RCC 7860 (cell line): ENCODE data around the gene CAND2.
"Not testable (repeated sequence)": the region's sequence is repeated elsewhere in the genome, so short reads cannot be mapped to it uniquely, and the experiment has no call there.

Experiments used
- DNase-seq: peaks from one replicate; pipeline ENCODE4 v3.0.0-alpha.2; 2015; ENCODE audit warnings: low spot score
- FAIRE-seq: peaks from 2 replicates; lab custom pipeline; 2012; peaks lifted over from hg19 to GRCh38; lab: Jason Lieb, UNC

CAND2 gene

DNA sequence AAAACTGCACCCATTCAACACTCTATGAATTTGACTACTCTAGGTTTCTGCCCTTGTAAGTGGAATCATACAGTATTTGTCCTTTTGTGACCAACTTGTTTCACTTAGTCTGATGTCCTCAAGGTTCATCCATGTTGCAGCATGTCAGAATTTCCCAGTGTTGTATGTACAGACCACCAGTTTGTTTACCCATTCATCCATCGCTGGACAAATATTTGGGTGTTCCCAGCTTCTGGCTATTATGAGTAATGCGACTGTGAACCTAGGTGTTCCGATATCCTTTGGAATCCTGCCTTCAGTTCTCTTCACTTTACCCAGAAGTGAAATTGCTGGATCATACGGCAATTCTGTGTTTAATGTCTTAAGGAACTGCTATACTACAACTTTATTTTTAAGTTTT is 32.3 kb downstream of the CAND2 start:
- no peak for FAIRE-seq
- no peak for DNase-seq

GRCh38 chr3:12829404-12829803 is 32.9 kb downstream of the CAND2 start:
- DNase-seq (no peak), FAIRE-seq (no peak)

- FAIRE-seq, result no peak
- no peak for DNase-seq
These were observed 33.7 kb downstream of the CAND2 start for GRCh38 chr3:12829886-12830784.

DNA sequence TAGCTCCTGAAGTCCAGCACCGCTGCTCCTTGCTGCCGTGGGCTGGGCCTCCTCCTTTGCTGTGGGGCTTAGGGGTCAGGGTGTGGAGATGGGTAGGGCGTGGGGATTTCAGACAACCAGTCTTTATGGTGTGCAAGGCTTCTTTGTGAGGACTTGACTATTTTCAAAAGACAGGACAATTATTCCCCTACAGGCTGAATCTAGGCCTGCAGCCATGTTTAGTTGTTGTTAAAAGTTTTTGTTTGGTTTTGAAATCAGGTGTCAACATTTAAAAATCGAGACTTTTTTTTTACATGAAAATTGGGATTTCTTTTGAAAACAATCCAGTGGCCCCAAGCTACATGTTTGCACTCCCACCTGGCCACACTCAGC is 34.3 kb downstream of the CAND2 start:
- FAIRE-seq (no peak), DNase-seq (no peak)

DNA sequence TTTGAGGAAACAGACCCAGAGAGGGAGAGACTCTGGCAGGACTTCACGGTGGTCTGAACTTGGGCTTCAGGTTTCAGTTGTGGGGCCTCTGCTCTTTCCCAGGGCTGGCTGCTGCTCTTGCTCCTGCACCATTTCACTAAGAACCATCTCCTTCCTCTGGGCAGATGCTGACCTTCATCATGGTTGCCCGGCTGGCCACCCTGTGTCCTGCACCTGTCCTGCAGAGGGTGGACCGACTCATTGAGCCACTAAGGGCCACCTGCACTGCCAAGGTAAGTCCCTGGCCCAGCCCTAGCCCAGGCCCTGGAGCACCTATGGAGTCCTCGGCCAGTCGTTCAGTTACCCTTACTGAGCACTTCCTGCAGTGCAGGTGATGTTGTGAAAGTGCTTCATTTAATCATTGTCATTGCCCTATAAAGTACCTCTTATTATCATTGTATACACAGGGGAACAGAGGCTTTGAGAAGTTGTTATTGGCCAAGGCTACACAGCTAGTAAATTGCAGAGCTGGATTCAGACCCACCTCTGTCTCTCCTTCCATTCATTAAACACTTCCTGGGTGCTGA is 34.9 kb downstream of the CAND2 start:
- no peak for FAIRE-seq
- DNase-seq, result no peak

DNA sequence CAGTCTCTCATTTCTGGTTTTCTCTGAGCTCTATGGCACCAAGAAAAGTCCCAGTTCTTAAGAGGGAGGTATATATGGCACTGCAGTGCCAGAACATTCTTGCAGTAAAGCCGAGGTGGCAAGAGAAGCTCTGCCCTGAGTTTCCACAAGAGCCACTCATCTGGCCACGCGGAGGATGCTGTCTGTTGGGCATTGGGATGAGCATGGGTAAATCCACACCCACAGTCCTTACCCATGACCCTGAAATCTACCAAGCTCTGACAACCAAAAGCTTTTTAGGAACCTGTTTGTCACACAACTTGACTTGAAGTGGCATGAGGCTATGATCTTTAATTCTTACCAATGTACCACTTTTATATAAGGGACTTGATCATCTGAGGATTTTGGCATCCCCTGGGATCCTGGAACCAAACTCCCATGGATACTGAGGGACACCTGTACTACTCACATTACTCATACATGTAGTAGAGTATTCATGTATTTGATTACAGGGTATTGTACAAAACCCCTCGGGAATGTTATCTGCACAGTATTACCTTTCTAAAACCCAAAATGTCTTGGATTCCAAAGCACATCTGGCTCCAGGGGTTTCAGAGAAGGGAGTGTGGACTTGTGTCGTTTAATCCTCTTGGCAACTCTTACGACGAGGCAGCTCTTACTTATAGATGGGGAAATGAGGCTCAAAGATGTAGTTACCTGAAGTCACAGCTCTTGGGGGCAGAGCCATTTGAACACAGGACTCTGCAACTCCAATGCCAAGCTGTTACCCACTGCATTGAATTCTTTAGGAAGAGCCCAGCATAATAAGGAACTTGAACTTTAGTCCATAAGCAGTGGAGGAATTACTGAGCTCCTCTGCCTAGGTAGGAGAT is 36.1 kb downstream of the CAND2 start:
- DNase-seq (no peak), FAIRE-seq (no peak)

- DNase-seq, result no peak
- FAIRE-seq, result no peak
These were observed 37.0 kb downstream of the CAND2 start for GRCh38 chr3:12833222-12834161.

GRCh38 chr3:12835052-12835665 is 38.7 kb downstream of the CAND2 start:
- DNase-seq (no peak), FAIRE-seq (no peak)

DNA sequence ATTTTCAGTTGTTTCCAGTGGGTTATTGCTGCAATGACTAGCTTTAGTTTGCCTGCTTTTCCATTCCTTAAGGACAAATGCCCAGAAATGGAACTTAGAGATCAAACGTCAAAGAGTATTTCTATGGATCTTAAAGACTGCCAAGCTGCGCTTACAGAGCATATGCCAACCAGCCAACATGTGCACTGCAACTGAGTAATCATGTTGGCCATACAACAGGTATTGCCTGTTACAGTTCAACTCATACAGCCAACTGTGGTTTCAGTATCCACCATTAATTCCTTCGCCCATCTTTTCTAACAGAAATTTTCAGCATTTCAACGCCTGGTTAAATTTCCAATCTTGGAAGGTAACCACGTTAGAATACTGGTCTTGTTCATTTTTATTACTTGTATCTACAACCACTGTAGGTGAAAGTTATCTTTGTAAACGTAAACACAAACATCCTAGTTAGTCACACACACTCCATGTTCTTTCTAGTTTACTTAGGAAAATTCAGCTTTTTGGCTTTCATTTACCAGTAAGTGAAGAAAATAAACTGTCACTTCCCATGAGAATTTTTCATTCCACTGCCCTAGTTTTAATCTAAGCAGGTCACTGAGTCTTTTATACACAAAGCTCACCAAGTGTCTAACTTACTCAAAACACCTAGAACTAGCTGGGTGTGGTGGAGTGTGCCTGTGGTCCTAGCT is 41.0 kb downstream of the CAND2 start:
- no peak for DNase-seq

DNA sequence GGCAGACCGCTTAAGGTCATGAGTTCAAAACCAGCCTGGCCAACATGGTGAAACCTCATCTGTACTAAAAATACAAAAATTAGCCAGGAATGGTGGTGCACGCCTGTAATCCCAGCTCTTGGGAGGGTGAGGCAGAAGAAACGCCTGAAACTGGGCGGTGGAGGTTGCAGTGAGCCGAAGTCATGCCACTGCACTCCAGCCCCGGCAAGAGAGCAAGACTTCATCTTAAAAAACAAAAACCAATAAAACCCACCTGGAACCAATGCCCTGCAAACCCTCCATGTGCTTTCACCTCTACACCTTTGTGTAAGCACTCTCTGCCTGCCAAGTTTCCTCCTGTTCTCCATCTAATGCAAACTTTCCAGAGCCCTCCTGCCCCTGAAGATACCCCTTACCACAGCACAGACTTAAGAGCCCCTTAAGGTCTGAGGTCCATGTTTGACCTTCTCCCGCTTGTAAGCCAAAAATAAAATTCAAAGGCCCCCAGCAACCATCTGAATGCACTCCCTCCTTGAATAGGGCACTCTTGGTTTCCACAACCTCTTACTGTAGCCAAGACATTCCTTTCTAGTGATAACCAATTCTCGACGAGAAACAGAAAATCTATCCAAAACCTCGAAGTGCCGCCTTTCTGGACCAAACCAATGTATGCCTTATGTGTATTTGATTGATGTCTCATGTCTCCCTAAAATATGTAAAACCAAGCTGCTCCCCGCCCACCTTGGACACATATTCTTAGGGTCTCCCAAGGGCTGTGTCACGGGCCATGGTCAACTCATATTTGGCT is 41.9 kb downstream of the CAND2 start:
- FAIRE-seq, result no peak

More for the DNA sequence above, 41.0 kb downstream of the CAND2 start:
- no peak for FAIRE-seq

GRCh38 chr3:12839156-12839946 is 42.9 kb downstream of the CAND2 start:
- DNase-seq (no peak), FAIRE-seq (no peak)

More for the DNA sequence above, 41.9 kb downstream of the CAND2 start:
- DNase-seq, result no peak

DNA sequence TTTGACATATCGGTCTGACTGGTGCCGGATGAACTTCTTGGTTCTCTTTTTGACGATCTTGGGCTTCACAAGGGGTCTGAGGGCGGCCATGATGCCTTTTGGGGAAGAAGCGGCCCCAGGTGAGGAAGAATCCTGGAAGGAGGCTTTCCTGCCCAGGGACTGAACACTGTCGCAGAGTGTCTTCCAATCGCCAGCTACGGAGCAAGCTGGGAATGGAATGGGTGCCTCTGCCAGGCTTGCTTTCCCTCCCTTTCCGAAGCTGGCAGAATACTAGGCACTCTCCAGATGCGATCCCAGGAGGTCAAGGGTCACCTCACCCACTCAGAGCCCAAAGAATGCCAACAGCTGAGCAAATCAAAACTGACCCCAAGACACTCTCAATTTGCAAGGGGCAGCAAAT is 43.7 kb downstream of the CAND2 start:
- FAIRE-seq, DNase-seq: not testable (repeated sequence)

- no peak for DNase-seq
- FAIRE-seq, result no peak
These were observed 44.2 kb downstream of the CAND2 start for GRCh38 chr3:12840591-12841148.

- FAIRE-seq (peak; percentile 66), DNase-seq (peak; percentile 81)
These were observed 44.9 kb downstream of the CAND2 start, which contains the start of gene RPL32 for GRCh38 chr3:12841149-12841969. Gene RPL32, minus strand, starts transcription at chr3:12841565. Its CDS starts 1,328 bp downstream, at chr3:12840237.

- no peak for FAIRE-seq
- no peak for DNase-seq
These were observed 45.5 kb downstream of the CAND2 start for GRCh38 chr3:12841970-12842328.

DNA sequence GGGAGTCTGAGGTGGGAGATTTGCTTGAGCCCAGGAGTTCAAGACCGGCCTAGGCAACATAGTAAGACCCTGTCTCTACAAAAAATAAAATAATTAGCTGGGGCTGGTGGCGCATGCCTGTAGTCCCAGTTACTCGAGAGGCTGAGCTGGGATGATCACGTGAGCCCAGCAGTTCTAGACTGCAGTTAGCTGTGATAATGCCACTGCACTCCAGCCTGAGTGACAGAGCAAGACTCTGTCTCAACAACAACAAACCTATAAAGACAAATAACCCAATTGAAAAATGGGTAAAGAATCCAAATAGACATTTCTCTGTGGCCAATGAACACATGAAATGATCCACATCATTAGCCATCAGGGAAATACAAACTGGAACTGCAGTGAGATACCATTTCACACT is 46.0 kb downstream of the CAND2 start:
- DNase-seq (no peak), FAIRE-seq (no peak)

DNA sequence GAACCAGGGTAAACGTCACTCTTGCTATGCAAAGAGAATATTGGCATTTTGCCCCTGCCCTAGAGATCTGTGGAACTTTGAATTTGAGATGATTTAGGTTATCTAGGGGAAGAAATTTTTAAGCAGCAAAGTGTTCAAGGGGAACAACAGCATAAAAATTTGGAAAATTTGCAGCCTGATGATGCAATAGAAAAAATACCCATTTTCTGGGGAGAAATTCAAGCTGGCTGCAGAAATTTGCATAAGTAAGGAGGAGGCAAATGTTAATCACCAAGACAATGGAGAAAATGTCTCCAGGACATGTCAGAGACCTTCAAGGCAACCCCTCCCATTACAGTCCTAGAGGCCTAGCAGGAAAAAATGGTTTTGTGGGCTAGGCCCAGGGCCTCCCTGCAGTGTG is 49.3 kb downstream of the CAND2 start:
- FAIRE-seq (no peak), DNase-seq (no peak)
